Transverse colon (tissue), 4 donors: ENCODE results near the gene HRAS.

Experiments
- EP300 ChIP-seq: sonication (generic); formaldehyde crosslinking; IDR thresholded peaks from one replicate; pipeline ENCODE4 v1.6.1; 2017; ENCODE audit warnings: antibody characterized with exemption, low read depth
- POLR2A ChIP-seq: fragments of 450-650 bp; IDR thresholded peaks from one replicate; pipeline ENCODE4 v1.6.1; 2016; ENCODE audit warnings: antibody characterized with exemption, mild to moderate bottlenecking, moderate library complexity
- POLR2AphosphoS5 ChIP-seq, 3 donors: sonication (generic); formaldehyde crosslinking; IDR thresholded peaks; one replicate each; pipeline ENCODE4 v1.6.1; 2016; ENCODE audit warnings: antibody characterized with exemption in 3 of 3
- TF ChIP-seq, protein P1 (sequence below), 5 experiments: fragments of 200-600 bp in 3 of 5; fragments of 450-650 bp in 2 of 5; sonication (generic) in 3 of 5; IDR thresholded peaks; 1 replicate in 2 of 5; 2 replicates in 3 of 5; pipeline ENCODE4 v1.5.1; 2016 to 2017; ENCODE audit warnings: antibody characterized with exemption in 5 of 5, inconsistent platforms in 3 of 5, mild to moderate bottlenecking in 2 of 5, moderate library complexity in 1 of 5

- TF ChIP-seq, protein P1, sequence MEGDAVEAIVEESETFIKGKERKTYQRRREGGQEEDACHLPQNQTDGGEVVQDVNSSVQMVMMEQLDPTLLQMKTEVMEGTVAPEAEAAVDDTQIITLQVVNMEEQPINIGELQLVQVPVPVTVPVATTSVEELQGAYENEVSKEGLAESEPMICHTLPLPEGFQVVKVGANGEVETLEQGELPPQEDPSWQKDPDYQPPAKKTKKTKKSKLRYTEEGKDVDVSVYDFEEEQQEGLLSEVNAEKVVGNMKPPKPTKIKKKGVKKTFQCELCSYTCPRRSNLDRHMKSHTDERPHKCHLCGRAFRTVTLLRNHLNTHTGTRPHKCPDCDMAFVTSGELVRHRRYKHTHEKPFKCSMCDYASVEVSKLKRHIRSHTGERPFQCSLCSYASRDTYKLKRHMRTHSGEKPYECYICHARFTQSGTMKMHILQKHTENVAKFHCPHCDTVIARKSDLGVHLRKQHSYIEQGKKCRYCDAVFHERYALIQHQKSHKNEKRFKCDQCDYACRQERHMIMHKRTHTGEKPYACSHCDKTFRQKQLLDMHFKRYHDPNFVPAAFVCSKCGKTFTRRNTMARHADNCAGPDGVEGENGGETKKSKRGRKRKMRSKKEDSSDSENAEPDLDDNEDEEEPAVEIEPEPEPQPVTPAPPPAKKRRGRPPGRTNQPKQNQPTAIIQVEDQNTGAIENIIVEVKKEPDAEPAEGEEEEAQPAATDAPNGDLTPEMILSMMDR (IDR thresholded peaks at IDR 0.05) = no peak
- TF ChIP-seq POLR2A (no peak), EP300 (no peak), POLR2AphosphoS5 (IDR thresholded peaks at IDR 0.05) (no peak)
Observed at GRCh38 chr11:530960-531831, 4.2 kb downstream of the HRAS start.
